ENCODE data around the gene IMMP1L. TPM values are rescaled to one million over a fixed set of nuclear protein-coding genes. Genes with fewer than 3 reads are reported as not detected.

Gene IMMP1L
- total RNA-seq, 2 donors from 2014 or later, result 17.9 to 29.1 TPM

- no peaks in the 10 kb centered on the region for H3K4me1 ChIP-seq
- TF ChIP-seq CTCF (IDR thresholded peaks at IDR 0.05), result no peak
- no peaks in the 10 kb centered on the region for H3K27me3 ChIP-seq
- H3K27ac ChIP-seq, result no peak overlapping the region
- intact Hi-C loops (cut with DNase I), result no loop called here
- H3K4me3 ChIP-seq, result no peak overlapping the region
- no peak for DNase-seq
- H3K9me3 ChIP-seq, result no peaks in the 10 kb centered on the region
- no peak overlapping the region for H3K9ac ChIP-seq (ENCODE audit: low read depth in 2 of 2, low read length in 2 of 2)
- H3K36me3 ChIP-seq, result no peaks in the 10 kb centered on the region
Measured at GRCh38 chr11:31531293-31531692, 21.9 kb upstream of the IMMP1L start.

- DNase-seq, result no peak
- Histone ChIP-seq H3K9me3 (no peaks in the 10 kb centered on the region), H3K27ac (no peak overlapping the region), H3K27me3 (no peaks in the 10 kb centered on the region), H3K4me3 (no peak overlapping the region), H3K4me1 (no peaks in the 10 kb centered on the region), H3K36me3 (no peaks in the 10 kb centered on the region), H3K9ac (ENCODE audit: low read depth in 2 of 2, low read length in 2 of 2) (no peak overlapping the region)
- intact Hi-C loops (cut with DNase I), result no loop called here
- no peak for TF ChIP-seq CTCF (IDR thresholded peaks at IDR 0.05)
Measured at GRCh38 chr11:31529701-31530100, 20.3 kb upstream of the IMMP1L start.

GRCh38 chr11:31529189-31529588, 19.8 kb upstream of the IMMP1L start:
- H3K9ac ChIP-seq (ENCODE audit: low read depth in 2 of 2, low read length in 2 of 2), result no peak overlapping the region
- H3K27me3 ChIP-seq, result no peaks in the 10 kb centered on the region
- H3K36me3 ChIP-seq, result no peaks in the 10 kb centered on the region
- TF ChIP-seq CTCF (IDR thresholded peaks at IDR 0.05), result no peak
- intact Hi-C loops (cut with DNase I), result no loop called here
- DNase-seq, result no peak
- no peaks in the 10 kb centered on the region for H3K4me1 ChIP-seq
- no peaks in the 10 kb centered on the region for H3K9me3 ChIP-seq
- no peak overlapping the region for H3K4me3 ChIP-seq
- H3K27ac ChIP-seq, result no peak overlapping the region

GRCh38 chr11:31521497-31522150, 12.2 kb upstream of the IMMP1L start:
- no peak overlapping the region for H3K27ac ChIP-seq
- H3K4me3 ChIP-seq, result no peak overlapping the region
- no peaks in the 10 kb centered on the region for H3K9me3 ChIP-seq
- no peaks in the 10 kb centered on the region for H3K27me3 ChIP-seq
- no peak for DNase-seq
- intact Hi-C loops (cut with DNase I), result no loop called here
- no peaks in the 10 kb centered on the region for H3K4me1 ChIP-seq
- no peak overlapping the region for H3K9ac ChIP-seq (ENCODE audit: low read depth in 2 of 2, low read length in 2 of 2)
- no peak for TF ChIP-seq CTCF (IDR thresholded peaks at IDR 0.05)
- no peaks in the 10 kb centered on the region for H3K36me3 ChIP-seq

GRCh38 chr11:31512117-31512516, 2.7 kb upstream of the IMMP1L start:
- no peak for DNase-seq
- Histone ChIP-seq H3K27me3 (no peaks in the 10 kb centered on the region), H3K36me3 (no peaks in the 10 kb centered on the region), H3K27ac (no peak overlapping the region), H3K4me3 (no peak overlapping the region), H3K9me3 (no peaks in the 10 kb centered on the region), H3K4me1 (no peaks in the 10 kb centered on the region), H3K9ac (ENCODE audit: low read depth in 2 of 2, low read length in 2 of 2) (no peak overlapping the region)
- intact Hi-C loops (cut with DNase I), result no loop called here
- no peak for TF ChIP-seq CTCF (IDR thresholded peaks at IDR 0.05)

Measured in colonic mucosa (tissue), 4 donors.